SW480 (cell line): Measurements from ENCODE around the gene ATXN2.

Experiments
- DNase-seq: peaks from one replicate; pipeline ENCODE4 v3.0.0-alpha.2; 2016; ENCODE audit warnings: low spot score

The ATXN2 gene

DNA sequence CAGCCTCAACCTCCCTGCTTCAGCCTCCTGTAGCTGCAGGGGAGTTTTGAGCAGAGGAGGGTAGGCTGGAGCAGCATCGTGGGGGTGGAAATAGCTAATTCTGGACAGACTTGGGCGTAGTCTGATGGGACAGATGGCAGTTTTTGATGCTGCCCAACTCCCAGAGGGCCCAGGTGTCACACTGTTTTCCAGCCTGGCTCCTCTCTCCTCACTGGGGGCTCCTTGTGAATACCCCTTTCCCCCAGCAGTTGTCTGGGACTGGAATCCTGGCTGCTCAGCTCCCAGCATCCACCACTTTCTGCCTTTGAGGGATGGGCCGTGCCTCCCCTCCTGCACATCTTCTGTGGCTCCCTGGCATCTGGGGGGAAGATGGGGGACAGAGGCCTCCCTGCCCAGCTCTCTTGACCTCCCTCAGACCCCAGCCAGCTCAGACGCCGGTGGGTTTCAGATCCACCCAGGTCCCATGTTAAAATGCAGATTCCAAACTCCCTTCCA, 159.4 kb downstream of the ATXN2 start:
- DNase-seq, result no peak

DNA sequence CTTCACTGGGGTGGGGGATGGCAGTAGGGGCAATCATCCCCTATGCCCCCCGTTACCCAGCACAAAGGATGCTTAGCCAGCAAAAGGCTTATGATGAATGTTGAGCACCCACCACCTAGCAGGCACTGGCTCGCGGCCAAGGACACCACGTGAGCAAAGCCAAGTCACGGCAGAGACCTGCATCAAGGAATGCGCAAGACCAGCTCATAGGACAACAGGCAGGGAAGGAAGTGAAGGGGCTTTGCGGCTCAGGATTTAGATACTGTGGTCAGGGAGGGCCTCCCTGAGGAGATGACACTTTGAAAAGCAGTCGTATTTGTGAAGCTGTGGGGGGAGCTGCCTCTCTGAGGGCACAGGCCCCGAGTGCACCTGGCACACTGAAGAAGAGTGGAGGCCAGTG, 160.6 kb downstream of the ATXN2 start:
- DNase-seq, result no peak

DNA sequence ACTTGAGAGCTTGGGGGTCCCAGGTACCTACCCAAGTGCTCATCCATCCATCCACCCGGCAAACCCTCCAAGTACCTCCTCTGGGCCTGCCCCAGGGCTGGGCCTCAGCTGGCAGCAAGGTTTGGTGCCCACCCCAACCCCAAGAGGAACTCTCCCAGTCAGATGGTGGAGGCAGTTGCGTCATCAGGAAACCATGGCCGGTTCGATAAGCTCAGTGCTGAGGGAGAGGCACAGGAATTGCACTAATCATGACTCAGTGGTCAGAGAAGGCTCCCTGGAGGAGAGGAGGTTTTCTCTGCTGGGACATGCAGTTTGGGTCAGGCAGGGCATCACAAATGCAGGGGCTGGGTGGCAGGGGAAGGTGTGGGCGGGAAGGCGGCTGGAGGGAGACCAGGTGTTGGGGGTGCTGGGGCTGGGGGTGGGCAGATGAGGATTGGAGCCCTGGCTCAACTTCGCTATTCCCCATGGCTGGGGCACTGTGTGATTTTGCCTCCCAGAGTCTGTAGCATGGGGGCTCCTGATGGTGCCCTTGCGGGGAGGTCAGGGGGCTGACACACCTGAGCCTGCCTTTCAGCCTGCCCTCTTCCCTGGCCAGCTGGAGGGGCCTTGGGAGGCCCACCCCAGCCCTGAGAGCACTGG, 161.2 kb downstream of the ATXN2 start:
- no peak for DNase-seq

DNA sequence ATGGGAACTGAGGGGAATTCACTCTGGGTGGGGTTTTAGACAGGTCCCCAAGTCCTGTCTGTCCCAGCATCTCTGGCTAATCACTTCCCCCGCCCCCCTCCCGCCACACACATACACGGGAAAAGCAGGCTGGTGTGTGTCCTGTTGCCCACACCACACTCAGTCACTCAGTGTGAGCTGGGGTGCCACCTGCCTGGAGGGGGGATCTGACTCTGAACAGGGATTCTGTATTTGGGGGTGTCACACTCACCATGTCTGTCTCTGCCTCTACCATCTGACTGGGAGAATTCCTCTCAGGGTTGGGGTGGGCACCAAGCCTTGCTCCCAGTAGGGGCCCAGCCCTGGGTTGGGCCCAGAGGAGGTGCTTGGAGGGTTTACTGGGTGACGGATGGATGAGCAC, 162.3 kb downstream of the ATXN2 start:
- DNase-seq, result no peak

DNA sequence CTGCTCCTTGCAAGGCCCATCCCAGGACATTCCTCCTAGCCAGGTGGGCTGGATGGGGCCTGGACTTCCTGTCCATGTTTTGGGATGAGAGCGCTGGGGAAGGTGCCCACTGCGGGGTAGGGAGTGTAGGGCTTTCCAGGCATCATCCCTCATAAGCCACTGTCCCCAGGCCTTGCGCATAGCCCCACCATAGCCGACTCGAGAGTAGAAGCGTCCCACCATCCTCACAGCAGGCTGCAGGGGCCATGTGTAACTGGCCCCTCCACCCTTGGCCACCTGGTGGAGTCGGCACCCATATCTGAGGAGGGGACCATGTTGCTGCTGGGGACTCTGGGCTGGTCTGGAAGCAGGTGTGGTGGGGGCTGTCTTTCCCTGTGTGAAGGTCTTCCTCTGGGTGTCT, 162.8 kb downstream of the ATXN2 start:
- no peak for DNase-seq

DNA sequence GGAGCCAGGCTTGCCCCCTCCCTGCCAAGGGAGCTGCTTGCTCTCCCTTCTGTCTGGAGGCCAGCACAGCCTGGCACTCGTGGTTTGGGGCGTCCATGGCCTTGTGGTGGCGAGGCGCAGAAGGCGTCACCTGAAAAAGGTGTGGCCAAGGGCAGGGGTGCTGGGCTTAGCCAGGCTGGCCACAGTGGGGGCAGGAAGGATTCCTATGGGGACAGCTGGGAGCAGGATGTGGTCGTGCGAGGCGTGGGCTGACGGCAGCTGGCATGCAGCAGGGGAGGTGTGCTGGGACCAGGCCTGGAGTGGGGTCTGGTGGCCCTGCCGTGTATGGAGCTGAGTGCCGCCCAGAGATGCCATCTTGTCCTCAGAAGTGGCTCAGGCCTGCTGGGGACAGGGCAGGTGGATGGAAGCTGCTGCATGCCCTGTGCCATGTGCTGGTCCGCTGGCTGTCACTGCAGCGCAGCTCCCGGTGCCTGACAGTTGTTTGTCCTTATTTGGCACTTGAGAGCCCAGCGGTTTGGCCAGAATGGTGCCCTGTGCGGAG, 163.4 kb downstream of the ATXN2 start:
- peak; percentile 78 for DNase-seq

DNA sequence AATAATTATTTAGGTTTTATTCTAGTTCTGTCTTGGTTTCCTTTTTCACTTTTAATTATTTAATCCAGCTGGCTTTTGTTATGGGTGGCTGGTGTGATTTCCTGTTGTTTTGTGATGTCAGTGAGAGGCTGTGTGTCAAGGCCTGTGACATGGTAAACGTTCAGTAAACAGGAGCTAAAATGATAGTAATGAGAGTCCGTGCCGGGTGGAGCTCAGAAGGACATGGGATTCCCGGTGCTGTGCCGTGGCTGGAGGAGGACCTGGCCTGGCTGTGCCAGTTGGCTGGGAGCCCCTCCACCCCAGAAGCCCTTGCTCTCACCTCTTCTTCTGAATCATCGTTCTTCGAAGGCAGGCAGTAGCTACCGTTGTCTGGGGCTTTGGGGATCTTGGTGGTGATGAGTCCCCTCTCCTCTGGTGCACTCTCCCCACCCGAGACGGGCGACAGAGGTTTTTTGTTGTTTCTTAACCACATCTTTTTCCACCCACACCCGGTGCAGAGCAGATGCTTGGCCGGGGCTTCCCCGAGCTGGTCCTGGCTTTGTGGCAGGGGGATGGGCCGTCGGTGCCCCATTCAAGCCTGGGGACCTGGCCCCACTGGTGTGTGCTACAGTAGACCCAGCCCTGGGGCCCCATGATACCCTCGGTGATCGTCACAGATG, 164.3 kb downstream of the ATXN2 start:
- DNase-seq, result peak; percentile 22

DNA sequence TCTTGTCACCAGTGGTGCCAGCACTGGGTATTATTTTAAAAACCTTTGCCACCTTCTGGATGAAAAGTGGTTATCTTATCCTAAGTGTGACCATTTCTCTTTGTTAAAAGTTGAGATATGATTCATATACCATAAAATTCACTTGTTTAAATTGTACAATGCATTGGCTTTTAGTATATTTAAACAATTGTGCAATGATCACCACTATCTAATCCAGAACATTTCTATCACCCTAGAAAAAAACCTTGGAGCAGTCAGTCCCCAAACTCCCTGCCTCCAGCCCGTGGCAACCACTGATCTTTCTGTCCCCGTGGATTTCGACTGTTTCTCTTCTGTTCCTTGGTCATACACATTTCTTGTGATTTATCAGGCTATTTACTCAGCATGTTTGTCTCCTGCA, 165.1 kb downstream of the ATXN2 start:
- DNase-seq, result no peak

DNA sequence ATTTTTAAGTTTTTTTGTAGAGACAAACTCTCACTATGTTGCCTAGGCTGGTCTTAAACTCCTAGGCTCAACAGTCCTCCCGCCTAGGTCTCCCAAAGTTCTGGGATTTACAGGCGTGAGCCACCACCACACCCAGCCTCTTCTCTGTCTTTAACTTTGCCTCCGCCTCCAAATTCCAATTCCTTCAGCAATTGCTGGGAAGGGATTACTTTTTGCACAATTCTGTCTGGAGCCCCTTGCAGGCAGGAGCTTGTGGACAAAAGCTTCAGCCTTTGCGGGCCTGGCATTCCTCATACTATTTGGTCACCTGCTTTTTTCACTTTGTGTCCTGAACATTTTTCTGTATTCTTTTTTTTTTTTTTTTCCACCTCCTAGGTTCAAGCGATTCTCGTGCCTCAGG, 167.3 kb downstream of the ATXN2 start:
- no peak for DNase-seq

DNA sequence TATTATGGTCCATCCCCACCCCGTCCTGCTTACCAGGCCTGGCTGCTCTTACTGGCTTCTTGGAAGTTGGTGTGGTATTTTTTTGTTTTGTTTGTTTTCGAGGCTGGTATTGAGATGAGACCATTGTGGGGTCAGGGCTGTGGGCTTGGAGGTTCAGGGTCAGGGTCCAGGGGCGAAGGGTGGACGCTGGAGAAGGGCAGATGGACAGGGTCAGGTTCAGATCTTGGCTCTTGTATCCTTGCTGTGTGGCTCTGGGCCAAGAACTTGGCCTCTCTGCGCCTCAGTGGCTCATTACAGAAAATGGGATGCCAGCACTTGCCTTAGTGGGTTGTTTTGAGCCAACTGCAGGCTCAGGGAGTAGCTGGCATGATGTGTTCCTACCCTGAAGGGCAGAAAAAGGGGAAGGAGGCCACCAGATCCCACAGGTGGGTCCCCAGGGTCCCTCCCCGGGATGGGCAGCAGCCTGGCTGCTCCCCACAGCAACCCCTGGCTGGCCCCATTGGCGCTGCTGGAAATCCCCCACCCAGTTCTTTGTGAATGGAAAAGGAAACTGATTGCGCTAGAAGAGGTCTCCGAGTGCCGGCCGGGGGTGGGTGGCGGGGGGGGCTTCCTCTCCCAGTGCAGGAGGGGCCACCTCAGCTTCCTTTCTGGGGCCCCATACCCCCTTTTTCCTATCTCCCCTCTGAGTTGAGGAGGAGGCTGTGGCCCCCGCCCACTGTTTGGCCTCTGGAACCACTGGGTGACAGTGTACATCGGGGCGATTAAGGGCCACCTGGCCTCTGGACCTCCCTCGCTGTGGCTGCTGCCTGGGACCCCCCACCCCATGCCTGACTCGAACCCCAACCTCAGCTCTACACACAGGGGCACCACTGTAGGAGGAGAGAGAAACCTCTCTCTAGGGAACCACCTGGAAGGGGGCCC, 168.4 kb downstream of the ATXN2 start:
- DNase-seq, result no peak

DNA sequence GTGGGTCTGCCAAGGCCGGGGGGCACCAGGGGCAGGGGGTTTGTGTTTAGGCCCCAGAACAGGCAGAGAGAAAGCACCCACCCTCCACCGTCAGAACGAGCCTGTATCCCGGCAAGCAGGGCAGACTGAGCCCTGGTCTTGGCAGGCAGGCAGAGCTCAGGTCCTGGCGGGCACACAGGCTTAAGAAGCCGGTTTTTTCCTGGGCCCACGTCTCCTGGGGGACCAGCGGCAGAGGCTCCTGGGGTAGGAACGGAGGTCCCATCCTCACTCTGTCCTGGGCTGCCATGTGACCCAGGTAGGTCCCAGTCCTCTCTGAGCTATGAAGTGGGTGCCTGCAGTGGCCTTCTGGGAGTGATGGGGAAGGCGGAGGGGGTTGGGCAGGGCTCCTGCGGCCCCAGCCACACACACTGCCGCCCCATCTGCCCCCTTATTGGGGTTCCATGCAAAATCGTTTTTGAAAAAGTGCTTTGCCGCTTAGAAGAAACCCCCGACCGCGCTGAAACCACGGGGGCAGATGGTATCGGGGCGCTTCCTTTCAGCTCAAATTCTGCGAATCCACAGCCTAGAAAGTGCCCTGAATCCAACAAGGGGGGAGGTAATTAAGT, 169.2 kb downstream of the ATXN2 start:
- no peak for DNase-seq

DNA sequence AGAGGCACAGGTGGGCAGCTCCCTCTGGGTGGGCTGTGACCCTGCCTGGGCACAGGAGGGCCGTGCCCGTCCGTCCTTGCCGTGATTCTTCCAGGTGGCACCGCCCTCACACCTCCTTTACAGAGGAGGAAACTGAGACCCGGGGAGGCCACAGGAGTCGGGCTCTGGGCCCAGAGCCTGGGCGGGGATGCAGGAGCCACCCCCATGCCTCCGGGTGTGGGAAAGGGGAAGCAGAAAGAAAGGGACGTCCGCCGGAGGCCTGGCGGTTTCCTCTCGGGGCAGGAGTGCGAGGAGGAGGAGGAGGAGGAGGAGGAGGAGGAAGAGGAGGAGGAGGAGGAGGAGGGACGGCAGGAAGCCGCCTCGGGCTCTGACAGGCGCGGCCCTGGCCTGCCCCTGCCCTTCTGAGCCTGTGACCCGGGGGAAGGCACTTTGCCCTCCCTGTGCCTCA, 170.4 kb downstream of the ATXN2 start:
- no peak for DNase-seq

DNA sequence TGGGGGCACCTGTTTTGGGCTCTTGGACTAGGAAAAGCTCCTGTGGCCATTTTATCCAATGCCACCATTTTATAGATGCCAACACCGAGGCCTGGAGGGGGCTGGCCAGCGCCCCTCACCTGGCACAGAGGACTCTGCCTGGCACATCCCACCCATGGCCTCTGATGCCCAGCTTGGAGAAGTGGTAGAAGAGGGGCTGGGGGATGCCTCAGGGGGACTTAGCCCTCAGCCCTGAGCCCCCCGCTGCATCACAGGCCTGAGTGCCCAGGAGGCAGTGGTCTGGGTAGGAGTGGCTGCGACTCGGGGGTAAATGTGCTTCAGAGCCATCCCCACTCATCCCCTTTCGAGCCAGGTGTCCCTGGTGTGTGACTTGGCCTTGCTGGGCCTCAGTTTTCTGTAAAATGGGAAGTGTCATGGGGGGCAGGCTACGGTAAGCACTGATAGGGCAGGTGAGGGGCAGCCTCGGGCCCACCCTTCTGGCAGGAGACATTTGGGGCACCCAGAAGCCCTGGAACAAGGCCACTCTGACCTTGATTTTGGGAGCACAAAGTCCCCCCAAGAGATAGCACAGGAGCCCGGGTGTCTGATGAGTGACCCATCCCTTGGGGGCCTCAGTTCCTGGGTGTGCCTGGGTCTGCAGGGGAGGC, 170.9 kb downstream of the ATXN2 start:
- no peak for DNase-seq

DNA sequence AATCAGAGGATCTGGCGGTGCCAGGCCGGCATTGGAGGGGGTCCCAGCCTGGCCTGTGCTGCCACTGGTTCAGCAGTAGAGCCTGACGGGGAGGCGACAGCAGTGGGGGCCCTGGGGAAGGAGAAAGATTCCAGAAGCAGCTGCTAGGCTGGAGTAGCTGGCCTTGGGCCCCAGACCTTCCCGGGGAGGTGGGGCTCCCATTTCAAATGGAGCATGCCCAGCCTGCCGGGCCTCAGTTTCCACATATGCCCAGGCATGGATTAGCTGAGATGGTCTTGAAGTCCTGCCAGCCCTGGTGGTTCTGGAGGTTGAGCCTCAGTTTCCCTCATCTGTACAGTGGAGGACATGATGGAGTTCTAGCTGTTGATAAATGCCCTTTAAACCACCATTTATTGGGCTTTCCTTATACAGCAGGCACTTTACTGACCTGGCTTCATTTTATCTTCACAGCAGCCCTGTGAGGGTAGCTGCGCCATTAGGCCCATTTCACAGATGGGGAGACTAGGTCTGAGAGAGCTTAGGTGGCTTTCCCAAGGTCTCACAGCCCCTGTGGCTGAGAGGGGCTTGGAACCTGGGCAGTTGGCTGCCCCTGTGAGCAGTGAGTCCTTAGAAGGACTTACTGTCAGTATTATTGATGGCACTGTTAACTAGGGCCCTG, 171.6 kb downstream of the ATXN2 start:
- no peak for DNase-seq

DNA sequence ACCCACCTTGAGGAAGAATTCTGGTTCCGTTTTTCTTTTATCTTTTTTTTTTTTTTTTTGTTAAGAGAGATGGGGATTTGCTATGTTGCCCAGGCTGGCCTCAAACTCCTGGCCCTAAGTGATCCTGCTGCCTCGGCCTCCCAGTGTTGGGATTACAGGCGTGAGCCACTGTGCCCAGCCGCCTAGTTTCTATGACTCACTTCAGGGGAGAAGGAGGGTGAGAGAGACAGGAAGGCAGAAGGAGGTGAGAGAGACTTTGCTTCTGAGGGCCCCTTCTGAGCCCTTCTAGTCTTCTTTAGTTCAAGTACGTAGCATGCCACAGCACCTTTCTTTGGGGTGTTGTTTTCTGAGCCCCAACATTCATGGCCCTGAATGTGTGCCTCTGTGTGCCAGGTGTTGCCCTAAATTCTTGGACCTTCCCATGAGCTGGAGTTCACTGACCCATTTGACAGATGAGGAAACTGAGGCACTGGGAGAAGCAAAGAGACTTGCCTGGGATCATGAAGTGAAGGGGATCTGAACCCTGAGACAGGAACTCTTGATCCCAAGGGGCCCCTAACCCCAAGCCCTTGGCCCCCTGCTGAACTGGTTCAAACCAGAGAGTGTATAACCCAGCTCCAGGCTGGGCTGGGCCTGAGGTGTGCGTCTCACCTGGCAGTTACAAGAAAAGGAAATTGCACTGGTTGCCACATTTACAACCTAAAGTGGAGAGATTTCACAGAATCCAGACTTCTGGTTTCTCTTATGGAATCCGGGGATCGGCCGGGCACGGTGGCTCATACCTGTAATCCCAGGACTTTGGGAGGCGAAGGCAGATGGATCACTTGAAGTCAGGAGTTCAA, 172.6 kb downstream of the ATXN2 start:
- no peak for DNase-seq

DNA sequence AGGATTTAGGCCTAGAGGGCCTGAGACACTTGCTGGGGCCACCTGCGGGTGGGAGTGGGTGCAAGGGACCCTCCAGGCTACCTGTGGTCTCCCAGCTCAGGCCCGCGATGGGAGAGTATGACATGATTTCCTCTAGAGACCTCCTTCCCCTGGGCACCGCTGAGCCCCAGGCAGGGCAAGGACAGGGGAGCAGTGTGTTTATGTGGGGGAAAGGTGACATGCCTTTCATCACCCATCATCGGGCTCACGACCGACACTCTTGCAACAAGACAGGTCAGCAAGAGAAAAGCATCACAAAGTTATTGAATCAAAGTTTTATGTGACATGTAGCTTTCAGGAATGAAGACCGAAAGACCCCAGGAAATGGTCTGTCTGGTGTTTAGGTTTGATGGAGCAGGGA, 173.5 kb downstream of the ATXN2 start:
- DNase-seq, result peak; percentile 53

DNA sequence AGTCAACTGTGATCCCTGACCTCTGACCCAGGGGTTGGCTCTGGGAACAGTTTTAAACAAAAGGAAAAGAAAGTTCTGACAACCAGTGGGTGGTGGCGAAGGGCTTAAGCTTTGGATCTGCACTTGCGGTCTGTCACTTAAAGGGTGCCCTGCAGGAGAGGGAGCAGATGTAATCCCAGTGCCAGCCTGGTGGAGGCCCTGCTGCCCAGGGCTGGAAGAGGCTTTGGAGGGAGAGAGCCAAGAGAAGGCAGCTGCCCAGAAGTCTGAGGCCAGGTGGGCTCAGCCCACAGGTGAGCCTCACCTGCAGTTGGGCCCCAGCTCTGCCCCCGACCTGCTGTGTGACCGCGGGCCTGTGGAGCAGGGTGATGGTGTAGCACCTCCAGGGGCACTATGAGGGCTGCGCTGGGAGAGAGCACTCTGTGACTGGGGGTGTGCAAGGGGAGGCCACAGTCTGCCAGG, 174.3 kb downstream of the ATXN2 start:
- no peak for DNase-seq

DNA sequence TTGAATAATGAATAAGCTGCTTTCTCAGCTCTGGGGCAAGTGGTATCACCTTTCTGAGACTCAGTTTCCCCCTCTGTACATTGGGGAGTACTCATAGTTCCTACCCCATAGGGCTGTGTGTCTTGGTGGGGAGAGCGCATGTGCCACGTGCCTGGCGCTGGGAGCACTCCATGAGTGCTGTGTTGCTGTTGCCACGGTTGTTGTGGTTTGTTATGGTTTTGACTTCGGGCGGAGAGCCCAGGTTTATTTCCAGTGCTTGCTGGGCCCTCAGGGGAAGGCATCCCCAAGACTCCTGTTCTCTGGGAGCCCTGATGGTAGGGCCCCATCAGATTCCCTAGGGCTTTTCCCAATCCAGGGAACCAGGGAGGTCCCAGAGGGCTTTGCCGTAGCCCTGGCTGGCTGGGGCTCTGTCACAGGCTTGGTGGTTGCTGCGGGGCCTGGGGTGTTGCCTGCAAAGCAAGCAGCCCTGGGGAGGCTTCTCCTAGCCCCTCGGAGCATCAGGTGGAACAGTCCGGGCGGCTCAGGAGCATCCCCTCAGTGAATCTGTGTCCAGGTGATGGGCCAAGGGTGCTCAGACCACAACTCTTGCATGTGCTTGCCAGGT, 174.8 kb downstream of the ATXN2 start:
- no peak for DNase-seq

DNA sequence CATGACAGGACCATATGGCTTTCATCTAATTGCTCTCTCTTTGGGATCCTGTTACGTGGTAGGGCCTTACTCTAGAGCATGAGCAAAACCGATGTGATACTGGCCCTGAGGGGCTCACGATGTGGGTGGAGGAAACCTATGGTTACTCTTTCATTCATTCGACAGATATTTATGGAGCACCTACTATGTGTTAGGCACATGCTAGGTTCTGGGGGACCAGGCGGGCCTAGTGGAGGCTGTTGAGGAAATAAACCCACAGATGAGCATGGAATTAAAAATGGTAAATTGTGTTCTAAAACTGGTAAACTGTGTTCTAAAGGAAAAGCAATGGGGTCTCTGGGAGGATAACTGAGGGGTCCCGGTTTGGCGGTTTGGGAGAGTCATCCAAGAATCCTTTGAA, 178.6 kb downstream of the ATXN2 start:
- DNase-seq, result no peak

DNA sequence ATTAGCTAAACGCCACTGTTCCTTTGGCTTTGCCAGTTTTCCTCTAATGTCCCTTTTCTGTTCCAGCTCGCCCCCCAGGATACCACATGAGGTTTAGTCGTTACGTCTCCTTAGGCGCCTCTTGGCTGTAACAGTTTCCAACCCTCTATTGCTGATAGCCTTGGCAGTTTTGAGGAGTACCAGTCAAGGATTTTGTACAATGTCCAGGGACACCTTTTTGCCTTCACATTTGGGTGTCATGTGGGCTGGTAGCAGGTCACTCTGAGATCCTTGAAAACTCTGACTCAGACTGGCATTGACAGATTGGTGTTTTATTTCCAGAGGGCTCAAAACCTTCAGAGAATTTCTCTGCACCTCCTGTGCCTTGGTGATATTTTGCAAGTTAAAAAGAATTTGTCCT, 179.3 kb downstream of the ATXN2 start:
- DNase-seq, result no peak
